Tibial nerve (tissue), 4 donors: Measurements from ENCODE around the gene DUSP18. TPM values are rescaled to one million over a fixed set of nuclear protein-coding genes. Genes with fewer than 3 reads are reported as not detected.
A peak's percentile ranks its signal among the peaks of the same experiment; 100 is the strongest.

Experiments used
- DNase-seq, 2 donors: peaks; one replicate each; pipeline ENCODE4 v3.0.0-alpha.2; 2019; ENCODE audit warnings: low spot score in 2 of 2
- H3K27ac ChIP-seq, 4 donors: fragments of 200-600 bp; sonication (generic) in 3 of 4; one replicate each; pipeline ENCODE4 v1.5.1; 2017 to 2019; ENCODE audit warnings: mild to moderate bottlenecking in 1 of 4
- H3K27me3 ChIP-seq, 2 donors: fragments of 200-600 bp; sonication (generic) in 1 of 2; one replicate each; pipeline versions ENCODE4 v1.5.1 to v1.6.0; 2017 to 2019
- H3K36me3 ChIP-seq, 3 donors: fragments of 200-600 bp; sonication (generic); one replicate each; pipeline ENCODE4 v1.5.1; 2018 to 2019
- H3K4me1 ChIP-seq, 4 donors: fragments of 200-600 bp; sonication (generic) in 3 of 4; one replicate each; pipeline ENCODE4 v1.5.1; 2017 to 2019
- H3K4me3 ChIP-seq, 4 donors: fragments of 200-600 bp; sonication (generic) in 3 of 4; one replicate each; pipeline ENCODE4 v1.5.1; 2017 to 2019; ENCODE audit warnings: mild to moderate bottlenecking in 1 of 4, moderate library complexity in 1 of 4
- H3K9me3 ChIP-seq, 4 donors: fragments of 200-600 bp; sonication (generic) in 3 of 4; one replicate each; pipeline ENCODE4 v1.5.1; 2017 to 2019
- EP300 ChIP-seq, 2 donors: sonication (generic); formaldehyde crosslinking; IDR thresholded peaks; one replicate each; pipeline ENCODE4 v1.6.1; 2017; ENCODE audit warnings: antibody characterized with exemption in 2 of 2, mild to moderate bottlenecking in 1 of 2
- POLR2A ChIP-seq, 2 donors: fragments of 450-650 bp; IDR thresholded peaks; one replicate each; pipeline ENCODE4 v1.6.1; 2017; ENCODE audit warnings: antibody characterized with exemption in 2 of 2, mild to moderate bottlenecking in 2 of 2, moderate library complexity in 2 of 2
- WGBS, 2 donors: methylation state at CpG; one replicate each; pipeline ENCODE4 v1.1.5; 2018; 5-methylcytosine and 5-hydroxymethylcytosine counted together
- total RNA-seq, 4 donors: library from RNA; depleted of rRNA; stranded (reverse); fragments of >200 nt; gene quantifications; one replicate each; pipeline ENCODE4 v1.1.0, GENCODE V29; 2016
- TF ChIP-seq, protein P1 (sequence below), 5 experiments: fragments of 200-600 bp in 3 of 5; fragments of 450-650 bp in 2 of 5; sonication (generic) in 3 of 5; IDR thresholded peaks; one replicate each; pipeline ENCODE4 v1.5.1; 2016 to 2019; ENCODE audit warnings: antibody characterized with exemption in 5 of 5, mild to moderate bottlenecking in 3 of 5, moderate library complexity in 2 of 5

Gene DUSP18
- total RNA-seq, 4 donors from 2014 or later = 8.8 to 12.0 (median 10.4) TPM

DNA sequence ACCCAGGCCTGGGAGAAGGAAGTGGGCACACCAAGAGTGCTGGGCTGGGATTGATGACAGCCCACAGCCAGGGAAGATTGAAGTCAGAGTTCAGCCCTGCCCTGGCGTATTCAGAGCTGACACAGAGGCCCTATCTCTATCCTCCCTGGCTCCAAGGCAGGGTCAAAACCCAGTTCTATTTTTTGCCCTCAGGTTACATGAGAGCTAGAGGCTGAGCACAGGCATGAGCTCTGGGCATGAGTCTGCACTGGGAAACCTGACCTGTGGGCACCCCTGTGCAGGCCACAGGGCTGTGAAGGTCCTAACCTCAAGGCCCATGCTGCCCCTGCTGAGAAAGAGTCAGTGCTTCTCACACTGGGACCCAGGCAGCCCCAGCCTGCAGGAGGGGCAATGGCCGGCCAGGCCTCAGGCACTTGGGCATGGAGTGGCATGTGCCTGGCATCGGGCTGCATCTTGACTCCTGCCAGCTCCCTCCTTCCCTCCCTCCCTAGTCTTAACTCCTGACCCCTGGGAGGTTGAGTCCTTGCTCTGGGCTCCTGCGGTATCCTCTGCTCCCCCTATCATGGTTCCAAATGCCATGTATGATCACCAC is 26.7 kb downstream of the DUSP18 start:
- Histone ChIP-seq H3K4me3 (no peak overlapping the region), H3K36me3 (no peaks in the 10 kb centered on the region), H3K27me3 (no peaks in the 10 kb centered on the region), H3K27ac (no peak overlapping the region), H3K9me3 (no peaks in the 10 kb centered on the region), H3K4me1 (peaks cover 0 to 25% (median 18%) of the 10 kb centered on the region in 4 donors)
- WGBS, 2 donors = 87 to 97% methylated on average over 3 to 4 of the region's 4 CpGs
- DNase-seq = no peak
- TF ChIP-seq EP300 (IDR thresholded peaks at IDR 0.05) = no peak
- TF ChIP-seq, protein P1, sequence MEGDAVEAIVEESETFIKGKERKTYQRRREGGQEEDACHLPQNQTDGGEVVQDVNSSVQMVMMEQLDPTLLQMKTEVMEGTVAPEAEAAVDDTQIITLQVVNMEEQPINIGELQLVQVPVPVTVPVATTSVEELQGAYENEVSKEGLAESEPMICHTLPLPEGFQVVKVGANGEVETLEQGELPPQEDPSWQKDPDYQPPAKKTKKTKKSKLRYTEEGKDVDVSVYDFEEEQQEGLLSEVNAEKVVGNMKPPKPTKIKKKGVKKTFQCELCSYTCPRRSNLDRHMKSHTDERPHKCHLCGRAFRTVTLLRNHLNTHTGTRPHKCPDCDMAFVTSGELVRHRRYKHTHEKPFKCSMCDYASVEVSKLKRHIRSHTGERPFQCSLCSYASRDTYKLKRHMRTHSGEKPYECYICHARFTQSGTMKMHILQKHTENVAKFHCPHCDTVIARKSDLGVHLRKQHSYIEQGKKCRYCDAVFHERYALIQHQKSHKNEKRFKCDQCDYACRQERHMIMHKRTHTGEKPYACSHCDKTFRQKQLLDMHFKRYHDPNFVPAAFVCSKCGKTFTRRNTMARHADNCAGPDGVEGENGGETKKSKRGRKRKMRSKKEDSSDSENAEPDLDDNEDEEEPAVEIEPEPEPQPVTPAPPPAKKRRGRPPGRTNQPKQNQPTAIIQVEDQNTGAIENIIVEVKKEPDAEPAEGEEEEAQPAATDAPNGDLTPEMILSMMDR (IDR thresholded peaks at IDR 0.05) = no peak
- TF ChIP-seq POLR2A (IDR thresholded peaks at IDR 0.05) = no peak

DNA sequence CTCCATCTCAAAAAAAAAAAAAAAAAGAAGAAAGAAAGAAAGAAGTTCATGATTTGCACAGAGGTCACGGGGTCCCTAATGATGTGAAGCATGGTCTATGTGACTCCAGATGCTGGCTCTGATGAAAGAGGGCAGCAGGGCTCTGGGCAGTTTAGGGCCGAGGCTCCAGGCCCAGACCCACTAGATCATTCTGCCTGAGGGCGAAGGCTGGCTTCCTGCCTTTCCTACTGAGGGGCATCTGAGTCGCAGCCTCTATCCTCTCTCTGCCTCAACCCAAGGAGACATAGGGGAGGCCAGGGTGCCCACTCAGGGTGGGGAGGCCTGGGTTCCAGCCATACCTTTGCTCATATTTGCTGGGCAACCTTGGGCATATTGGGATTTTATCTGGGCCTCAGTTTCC is 27.3 kb downstream of the DUSP18 start:
- H3K4me1 ChIP-seq = peaks cover 0 to 30% (median 19%) of the 10 kb centered on the region in 4 donors
- TF ChIP-seq POLR2A (IDR thresholded peaks at IDR 0.05) (no peak), EP300 (IDR thresholded peaks at IDR 0.05) (no peak)
- TF ChIP-seq, protein P1 (IDR thresholded peaks at IDR 0.05) = no peak
- H3K4me3 ChIP-seq = no peak overlapping the region
- no peaks in the 10 kb centered on the region for H3K9me3 ChIP-seq
- H3K36me3 ChIP-seq = no peaks in the 10 kb centered on the region
- H3K27me3 ChIP-seq = no peaks in the 10 kb centered on the region
- no peak for DNase-seq
- 66 to 77% methylated on average over 4 of the region's 4 CpGs for WGBS, 2 donors
- H3K27ac ChIP-seq = no peak overlapping the region

DNA sequence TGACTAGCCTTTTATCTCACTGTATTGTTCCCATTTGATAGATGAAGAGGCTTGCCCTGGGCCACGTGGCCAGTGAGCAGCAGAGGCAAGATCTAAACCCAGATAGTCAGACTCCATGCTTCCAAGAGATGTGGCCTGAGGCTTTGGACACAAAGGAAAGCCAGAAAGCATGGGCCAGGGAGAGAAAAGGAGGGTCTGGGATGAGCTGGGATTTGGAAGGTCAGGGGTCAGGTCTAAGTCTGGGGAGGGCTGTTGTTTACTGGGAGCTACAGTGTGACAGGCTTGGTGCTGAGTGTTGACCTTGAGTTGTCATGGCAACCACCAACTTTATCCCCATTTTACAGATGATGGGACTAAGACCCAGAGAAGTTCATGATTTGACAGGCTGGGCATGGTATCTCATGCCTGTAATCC is 30.0 kb downstream of the DUSP18 start:
- no peak for TF ChIP-seq EP300 (IDR thresholded peaks at IDR 0.05)
- TF ChIP-seq, protein P1 (IDR thresholded peaks at IDR 0.05) = no peak
- no peak for TF ChIP-seq POLR2A (IDR thresholded peaks at IDR 0.05)
- Histone ChIP-seq H3K36me3 (no peaks in the 10 kb centered on the region), H3K9me3 (no peaks in the 10 kb centered on the region), H3K27me3 (no peaks in the 10 kb centered on the region), H3K27ac (no peak overlapping the region), H3K4me3 (no peak overlapping the region), H3K4me1 (peaks cover 0 to 40% (median 28%) of the 10 kb centered on the region in 4 donors)
- DNase-seq = no peak
- 65 to 77% methylated on average over 1 of the region's 1 CpG for WGBS, 2 donors

DNA sequence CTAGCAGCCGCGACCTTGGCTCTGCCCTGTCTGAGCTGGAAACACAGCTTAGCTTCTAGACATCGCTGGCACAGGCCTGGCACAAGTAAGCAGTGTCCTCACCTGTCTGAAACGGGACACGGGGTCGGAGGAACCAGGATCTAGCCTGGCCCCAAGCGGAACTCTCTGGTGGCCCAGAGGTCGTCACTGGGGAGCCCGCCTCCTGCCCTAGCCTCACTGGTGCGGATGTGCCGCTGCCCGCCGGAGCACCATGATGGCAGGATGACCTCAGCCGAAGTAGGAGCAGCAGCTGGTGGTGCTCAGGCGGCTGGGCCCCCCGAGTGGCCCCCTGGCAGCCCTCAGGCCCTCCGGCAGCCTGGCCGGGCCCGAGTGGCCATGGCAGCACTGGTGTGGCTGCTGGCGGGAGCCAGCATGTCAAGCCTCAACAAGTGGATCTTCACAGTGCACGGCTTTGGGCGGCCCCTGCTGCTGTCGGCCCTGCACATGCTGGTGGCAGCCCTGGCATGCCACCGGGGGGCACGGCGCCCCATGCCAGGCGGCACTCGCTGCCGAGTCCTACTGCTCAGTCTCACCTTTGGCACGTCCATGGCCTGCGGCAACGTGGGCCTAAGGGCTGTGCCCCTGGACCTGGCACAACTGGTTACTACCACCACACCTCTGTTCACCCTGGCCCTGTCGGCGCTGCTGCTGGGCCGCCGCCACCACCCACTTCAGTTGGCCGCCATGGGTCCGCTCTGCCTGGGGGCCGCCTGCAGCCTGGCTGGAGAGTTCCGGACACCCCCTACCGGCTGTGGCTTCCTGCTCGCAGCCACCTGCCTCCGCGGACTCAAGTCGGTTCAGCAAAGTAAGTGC is 31.2 kb downstream of the DUSP18 start:
- Histone ChIP-seq H3K9me3 (no peaks in the 10 kb centered on the region), H3K4me3 (peak overlapping the region; percentile 52 to 90 (median 58)), H3K27ac (peak overlapping the region; percentile 86 to 97 (median 92)), H3K36me3 (no peaks in the 10 kb centered on the region), H3K27me3 (no peaks in the 10 kb centered on the region), H3K4me1 (peaks cover 0 to 40% (median 28%) of the 10 kb centered on the region in 4 donors)
- DNase-seq = no peak
- TF ChIP-seq, protein P1 (IDR thresholded peaks at IDR 0.05) = no peak
- TF ChIP-seq EP300 (IDR thresholded peaks at IDR 0.05) = no peak
- no peak for TF ChIP-seq POLR2A (IDR thresholded peaks at IDR 0.05)
- WGBS, 2 donors = 48 to 58% methylated on average over 26 to 40 of the region's 45 CpGs
